ENCODE results near the gene SUGCT.
"Not testable (repeated sequence)": the region's sequence is repeated elsewhere in the genome, so short reads cannot be mapped to it uniquely, and the experiment has no call there.

SUGCT gene

DNA sequence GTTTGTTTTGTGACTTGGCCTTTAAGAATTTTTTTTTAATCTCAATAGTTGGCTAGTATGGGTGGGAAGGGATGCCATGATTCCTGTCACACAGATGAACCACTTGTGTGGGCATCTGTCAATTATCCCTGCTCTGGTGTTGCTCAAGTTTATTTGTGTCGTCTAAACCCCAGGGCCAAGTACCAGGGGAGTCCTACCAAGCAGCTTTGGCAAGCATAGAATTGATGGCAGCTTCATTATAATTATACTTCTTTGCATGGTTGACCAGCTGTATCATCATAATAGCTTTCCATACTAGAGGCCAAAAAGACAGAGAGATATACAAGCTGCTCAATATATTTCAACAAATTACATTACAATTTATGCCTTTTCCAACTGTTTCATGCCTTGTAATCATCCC, 30.4 kb downstream of the SUGCT start:
- no peak overlapping the region for H3K4me3 Mint-ChIP-seq
- no peaks in the 10 kb centered on the region for H3K9me3 Mint-ChIP-seq
- H3K27me3 Mint-ChIP-seq = no peaks in the 10 kb centered on the region
- ATAC-seq = no peak
- H3K4me1 Mint-ChIP-seq = no peaks in the 10 kb centered on the region
- H3K27ac Mint-ChIP-seq = no peak overlapping the region
- no peaks in the 10 kb centered on the region for H3K36me3 Mint-ChIP-seq

DNA sequence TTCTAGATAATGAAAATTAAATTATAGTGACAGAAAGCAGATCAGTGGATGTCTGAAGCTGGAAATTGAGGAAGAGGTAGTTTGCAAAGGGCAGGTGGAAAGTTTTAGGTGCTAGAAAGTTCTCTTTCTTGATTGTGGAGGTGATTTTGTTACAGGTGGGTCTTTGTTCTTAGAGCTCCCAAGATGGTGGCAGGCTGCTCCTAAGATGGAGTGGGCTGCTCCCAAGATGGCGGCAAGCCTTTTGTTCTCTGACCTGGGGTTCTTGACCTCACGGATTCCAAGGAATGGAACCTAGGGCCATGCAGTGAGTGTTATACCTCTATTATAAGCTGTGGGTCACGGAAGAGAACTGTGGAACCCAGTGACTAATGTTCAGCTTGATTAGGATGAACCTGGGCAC, 32.5 kb downstream of the SUGCT start:
- H3K9me3 Mint-ChIP-seq = no peaks in the 10 kb centered on the region
- no peak for ATAC-seq
- no peaks in the 10 kb centered on the region for H3K27me3 Mint-ChIP-seq
- H3K4me3 Mint-ChIP-seq = no peak overlapping the region
- no peaks in the 10 kb centered on the region for H3K36me3 Mint-ChIP-seq
- no peak overlapping the region for H3K27ac Mint-ChIP-seq
- no peaks in the 10 kb centered on the region for H3K4me1 Mint-ChIP-seq

DNA sequence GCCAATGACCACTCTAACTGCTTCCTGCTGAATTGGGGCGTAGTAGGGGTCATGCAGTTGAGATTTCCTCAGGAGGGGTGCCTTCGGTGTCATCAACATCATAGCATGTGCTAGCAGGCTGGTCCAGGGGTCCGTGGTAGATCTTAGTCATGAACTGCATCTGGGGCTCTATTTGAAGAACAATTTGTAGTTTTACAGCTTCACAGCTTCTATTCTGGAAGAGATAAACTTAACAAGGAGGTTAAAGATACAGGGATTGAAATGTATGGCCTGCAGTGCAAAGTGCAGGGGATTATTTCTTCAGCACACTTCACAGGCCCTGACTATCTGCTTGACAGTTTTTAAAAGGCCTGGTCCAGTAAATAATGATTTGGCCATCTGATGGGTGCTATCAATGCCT, 33.5 kb downstream of the SUGCT start:
- not testable (repeated sequence) for H3K27me3 Mint-ChIP-seq, H3K36me3 Mint-ChIP-seq, ATAC-seq, H3K4me3 Mint-ChIP-seq, H3K4me1 Mint-ChIP-seq, H3K27ac Mint-ChIP-seq, H3K9me3 Mint-ChIP-seq

DNA sequence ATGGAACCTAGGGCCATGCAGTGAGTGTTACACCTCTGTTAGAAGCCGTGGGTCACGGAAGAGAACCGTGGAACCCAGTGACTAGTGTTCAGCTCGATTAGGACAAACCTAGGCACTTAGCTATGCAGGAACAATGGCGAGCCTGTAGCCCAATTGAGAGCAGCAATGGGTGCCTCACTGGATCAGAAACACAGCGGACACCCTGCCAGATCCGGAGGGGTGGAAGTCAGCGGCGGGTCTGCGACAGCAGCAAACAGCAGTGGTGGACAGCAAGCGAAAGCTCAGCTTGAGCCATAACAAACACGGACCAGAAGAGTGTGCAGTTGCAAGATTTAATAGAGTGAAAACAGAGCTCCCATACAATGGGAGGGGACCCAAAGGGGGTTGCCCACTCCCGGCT, 38.3 kb downstream of the SUGCT start:
- not testable (repeated sequence) for H3K4me1 Mint-ChIP-seq, H3K9me3 Mint-ChIP-seq, H3K4me3 Mint-ChIP-seq, H3K27me3 Mint-ChIP-seq, H3K27ac Mint-ChIP-seq, ATAC-seq, H3K36me3 Mint-ChIP-seq

DNA sequence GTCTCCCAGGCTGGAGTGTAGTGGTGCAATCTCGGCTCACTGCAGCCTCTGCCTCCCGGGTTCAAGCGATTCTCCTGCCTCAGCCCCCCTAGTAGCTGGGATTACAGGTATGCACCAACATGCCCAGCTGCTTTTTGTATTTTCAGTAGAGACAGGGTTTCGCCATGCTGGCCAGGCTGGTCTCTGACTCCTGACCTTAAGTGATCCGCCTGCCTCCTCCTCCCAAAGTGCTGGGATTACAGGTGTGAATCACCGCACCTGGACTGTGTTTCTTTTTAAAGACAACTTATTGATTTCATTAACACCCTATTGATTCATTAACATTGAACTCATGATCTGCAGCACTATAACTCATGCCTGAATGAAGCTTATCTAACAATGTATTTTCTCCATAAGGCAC, 40.5 kb downstream of the SUGCT start:
- not testable (repeated sequence) for H3K4me3 Mint-ChIP-seq, ATAC-seq, H3K36me3 Mint-ChIP-seq, H3K27ac Mint-ChIP-seq, H3K27me3 Mint-ChIP-seq, H3K9me3 Mint-ChIP-seq, H3K4me1 Mint-ChIP-seq

DNA sequence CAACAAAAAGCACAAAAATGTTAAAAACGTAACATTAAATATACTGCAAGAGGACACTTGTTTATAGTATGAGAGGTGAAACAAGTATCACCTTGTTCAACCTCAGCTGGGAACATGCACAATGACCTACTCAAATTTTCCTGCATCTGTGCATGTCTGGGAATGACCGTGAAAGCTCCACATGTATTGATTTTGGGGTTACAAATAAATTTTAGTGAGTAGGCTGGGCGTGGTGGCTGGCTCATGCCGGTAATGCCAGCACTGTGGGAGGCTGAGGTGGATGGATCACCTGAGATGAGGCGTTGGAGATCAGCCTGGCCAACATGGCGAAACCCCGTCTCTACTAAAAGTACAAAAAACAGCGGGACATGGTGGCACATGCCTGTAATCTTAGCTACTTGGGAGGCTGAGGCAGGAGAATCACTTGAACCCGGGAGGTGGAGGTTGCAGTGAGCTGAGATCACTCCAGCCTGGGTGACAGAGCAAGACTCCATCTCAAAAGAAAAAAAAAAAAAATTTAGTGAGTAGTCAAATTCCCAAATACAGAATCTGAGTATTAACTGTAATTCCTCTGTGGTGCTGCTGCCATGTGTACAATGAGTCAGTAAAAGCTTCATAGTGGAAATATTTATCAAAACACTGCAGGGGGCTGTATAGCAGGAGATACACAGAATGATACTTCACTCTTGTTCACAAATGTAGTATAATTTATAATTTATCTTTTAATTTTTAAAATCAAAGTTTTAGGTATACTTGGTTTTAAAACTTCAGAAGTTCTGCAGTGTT, 41.1 kb downstream of the SUGCT start:
- Mint-ChIP-seq H3K36me3 (no peaks in the 10 kb centered on the region), H3K4me1 (no peaks in the 10 kb centered on the region), H3K4me3 (no peak overlapping the region), H3K27ac (no peak overlapping the region), H3K9me3 (no peaks in the 10 kb centered on the region), H3K27me3 (no peaks in the 10 kb centered on the region)
- ATAC-seq = no peak

DNA sequence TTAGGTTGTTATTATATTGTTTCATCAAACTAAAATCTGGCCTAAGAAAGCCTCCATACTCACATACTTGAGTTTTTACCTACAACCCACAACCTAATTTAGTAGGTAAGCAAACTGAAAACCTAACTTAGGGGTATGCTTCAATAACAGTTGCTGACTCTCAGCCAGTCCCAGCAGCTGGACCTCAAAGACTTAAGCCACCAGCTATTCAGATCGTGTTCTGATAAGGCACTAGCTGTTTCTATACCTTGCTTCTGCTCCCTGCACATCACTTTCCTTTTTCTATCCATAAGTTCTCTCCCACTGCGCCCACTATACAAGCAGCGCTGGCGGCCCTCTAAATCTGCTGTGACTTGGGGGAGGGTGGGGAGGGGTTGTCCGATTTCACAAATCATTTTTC, 42.3 kb downstream of the SUGCT start:
- H3K27ac Mint-ChIP-seq = no peak overlapping the region
- H3K9me3 Mint-ChIP-seq = no peaks in the 10 kb centered on the region
- H3K4me3 Mint-ChIP-seq = no peak overlapping the region
- no peaks in the 10 kb centered on the region for H3K36me3 Mint-ChIP-seq
- no peaks in the 10 kb centered on the region for H3K4me1 Mint-ChIP-seq
- no peak for ATAC-seq
- H3K27me3 Mint-ChIP-seq = no peaks in the 10 kb centered on the region

DNA sequence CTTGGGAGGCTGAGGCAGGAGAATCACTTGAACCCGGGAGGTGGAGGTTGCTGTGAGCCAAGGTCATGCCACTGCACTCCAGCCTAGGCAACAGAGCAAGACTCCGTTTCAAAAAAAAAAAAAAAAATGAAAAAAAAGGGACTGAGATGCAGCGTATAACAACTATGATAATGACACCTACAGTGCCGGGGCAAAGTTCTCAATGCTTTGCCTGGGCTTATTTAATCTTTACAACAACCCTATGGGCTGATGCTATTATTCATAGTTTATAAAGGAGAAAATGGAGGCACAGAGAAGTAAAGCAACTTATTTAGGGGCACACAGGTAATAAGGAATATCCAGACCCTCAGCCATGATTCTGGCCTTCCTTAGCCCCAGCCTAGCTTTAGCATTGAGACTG, 47.6 kb downstream of the SUGCT start:
- no peak for ATAC-seq
- Mint-ChIP-seq H3K27me3 (no peaks in the 10 kb centered on the region), H3K4me3 (no peak overlapping the region), H3K36me3 (no peaks in the 10 kb centered on the region), H3K4me1 (no peaks in the 10 kb centered on the region), H3K9me3 (no peaks in the 10 kb centered on the region), H3K27ac (no peak overlapping the region)

DNA sequence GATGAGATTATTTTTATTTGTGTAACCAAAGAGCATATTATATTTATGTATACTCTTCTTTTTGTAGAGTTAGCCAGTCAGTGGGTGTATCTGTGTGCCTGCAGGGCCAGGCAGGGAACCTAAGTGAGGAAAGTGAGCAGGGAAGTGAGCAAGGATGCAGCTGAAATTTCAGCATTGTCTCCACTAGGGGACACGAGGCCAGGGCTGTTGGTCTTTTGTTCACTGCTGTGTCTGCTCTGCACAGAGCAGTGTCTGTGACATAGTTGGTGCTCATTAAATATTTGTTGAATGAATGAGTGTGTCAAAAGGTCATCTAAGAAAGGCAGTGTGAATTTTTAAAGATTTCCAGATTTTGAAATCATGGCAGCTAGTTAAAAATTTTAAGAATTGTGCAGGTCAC, 51.8 kb downstream of the SUGCT start:
- Mint-ChIP-seq H3K27me3 (no peaks in the 10 kb centered on the region), H3K27ac (no peak overlapping the region), H3K9me3 (no peaks in the 10 kb centered on the region), H3K4me3 (no peak overlapping the region), H3K36me3 (no peaks in the 10 kb centered on the region), H3K4me1 (no peaks in the 10 kb centered on the region)
- no peak for ATAC-seq

DNA sequence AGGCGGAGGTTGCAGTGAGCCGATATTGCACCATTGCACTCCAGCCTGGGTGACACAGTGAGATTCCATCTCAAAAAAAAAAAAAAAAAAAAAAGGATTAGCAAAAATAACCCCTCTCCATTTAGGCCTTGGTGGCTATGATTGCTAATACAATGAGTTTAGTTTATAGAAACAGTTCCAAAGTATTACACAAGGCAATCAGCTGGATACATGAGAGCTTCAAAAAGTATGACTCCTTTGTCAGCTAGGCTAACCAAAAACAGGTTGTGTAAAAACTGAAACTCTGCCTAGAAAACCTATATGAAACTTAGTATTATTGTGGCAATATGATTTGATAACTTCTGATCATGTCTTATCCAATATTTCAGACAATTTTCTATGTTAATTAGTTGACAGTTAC, 57.2 kb downstream of the SUGCT start:
- no peak overlapping the region for H3K4me3 Mint-ChIP-seq
- H3K36me3 Mint-ChIP-seq = no peaks in the 10 kb centered on the region
- no peak for ATAC-seq
- H3K27me3 Mint-ChIP-seq = no peaks in the 10 kb centered on the region
- no peaks in the 10 kb centered on the region for H3K4me1 Mint-ChIP-seq
- no peak overlapping the region for H3K27ac Mint-ChIP-seq
- no peaks in the 10 kb centered on the region for H3K9me3 Mint-ChIP-seq

DNA sequence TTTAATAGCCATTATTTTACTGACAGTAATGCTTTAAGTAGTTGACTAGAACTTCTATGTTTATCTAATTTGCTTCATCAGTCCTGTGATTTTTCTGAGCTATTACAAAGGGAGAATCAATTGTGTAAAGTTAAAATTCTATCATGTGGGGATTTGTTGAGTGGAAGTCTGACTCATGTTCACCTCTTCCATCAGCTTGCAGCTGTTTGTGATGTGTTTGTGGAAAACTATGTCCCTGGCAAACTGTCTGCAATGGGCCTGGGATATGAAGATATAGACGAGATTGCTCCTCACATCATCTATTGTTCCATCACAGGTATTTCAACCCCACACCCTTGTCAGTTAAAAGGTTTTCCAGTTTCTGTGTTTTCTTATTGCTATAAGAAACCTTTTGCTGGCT, 59.9 kb downstream of the SUGCT start:
- no peak overlapping the region for H3K4me3 Mint-ChIP-seq
- no peaks in the 10 kb centered on the region for H3K27me3 Mint-ChIP-seq
- no peak overlapping the region for H3K27ac Mint-ChIP-seq
- H3K4me1 Mint-ChIP-seq = no peaks in the 10 kb centered on the region
- H3K36me3 Mint-ChIP-seq = no peaks in the 10 kb centered on the region
- H3K9me3 Mint-ChIP-seq = no peaks in the 10 kb centered on the region
- ATAC-seq = no peak

DNA sequence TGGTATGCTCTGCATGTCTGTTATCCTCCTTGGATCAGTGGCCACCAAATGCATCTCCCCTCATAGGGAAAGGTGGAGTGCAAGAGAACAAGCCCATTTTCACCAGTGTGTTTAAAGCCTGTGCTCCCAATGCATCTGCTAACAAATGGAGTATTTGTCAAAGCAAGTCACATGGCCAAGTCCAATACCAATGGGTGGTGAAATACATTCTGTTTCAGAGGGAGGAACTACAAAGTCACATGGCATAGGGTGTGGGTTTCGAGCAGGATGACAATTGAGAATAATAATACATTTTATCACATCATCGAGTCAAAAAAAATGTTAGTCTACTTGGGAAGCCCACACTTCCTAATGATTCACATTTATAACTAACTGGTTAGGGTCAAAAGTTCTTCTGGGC, 62.7 kb downstream of the SUGCT start:
- Mint-ChIP-seq H3K4me1 (no peaks in the 10 kb centered on the region), H3K27ac (no peak overlapping the region), H3K9me3 (no peaks in the 10 kb centered on the region), H3K36me3 (no peaks in the 10 kb centered on the region), H3K4me3 (no peak overlapping the region), H3K27me3 (no peaks in the 10 kb centered on the region)
- no peak for ATAC-seq

DNA sequence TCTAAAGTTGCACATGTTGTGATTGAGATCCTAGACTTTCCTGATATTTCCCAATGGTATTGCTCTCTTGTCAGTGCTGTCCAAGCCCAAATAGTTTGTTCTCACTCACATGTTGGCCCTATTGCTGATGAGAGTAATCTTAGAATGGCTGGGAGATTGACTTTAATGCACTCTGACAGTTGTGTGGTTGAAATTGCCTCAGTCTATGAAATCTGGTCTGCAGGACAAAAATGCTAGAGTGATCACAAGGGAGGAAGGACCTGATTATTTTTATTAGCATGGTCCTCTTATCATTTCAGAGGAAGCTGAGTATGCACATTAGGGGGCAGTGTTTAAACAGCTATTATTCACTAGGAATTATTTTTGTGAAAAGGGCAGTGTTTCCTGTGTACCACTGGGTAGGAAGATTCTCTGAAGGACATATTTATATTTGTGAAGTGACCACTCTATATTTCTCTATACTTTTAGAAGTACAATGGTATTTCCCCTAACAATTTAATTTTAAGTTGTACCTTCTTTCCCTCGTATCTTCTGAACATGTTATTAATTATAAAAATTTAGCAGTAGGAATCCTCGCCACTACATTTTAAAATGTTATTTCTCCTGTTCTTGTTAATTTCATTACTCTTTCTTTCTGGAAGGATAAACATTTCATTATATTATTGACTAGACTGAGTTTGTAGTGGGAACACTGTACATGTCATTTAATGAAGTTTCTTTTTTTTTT, 64.4 kb downstream of the SUGCT start:
- Mint-ChIP-seq H3K4me3 (no peak overlapping the region), H3K27ac (no peak overlapping the region), H3K9me3 (no peaks in the 10 kb centered on the region), H3K36me3 (no peaks in the 10 kb centered on the region), H3K4me1 (no peaks in the 10 kb centered on the region), H3K27me3 (no peaks in the 10 kb centered on the region)
- no peak for ATAC-seq

DNA sequence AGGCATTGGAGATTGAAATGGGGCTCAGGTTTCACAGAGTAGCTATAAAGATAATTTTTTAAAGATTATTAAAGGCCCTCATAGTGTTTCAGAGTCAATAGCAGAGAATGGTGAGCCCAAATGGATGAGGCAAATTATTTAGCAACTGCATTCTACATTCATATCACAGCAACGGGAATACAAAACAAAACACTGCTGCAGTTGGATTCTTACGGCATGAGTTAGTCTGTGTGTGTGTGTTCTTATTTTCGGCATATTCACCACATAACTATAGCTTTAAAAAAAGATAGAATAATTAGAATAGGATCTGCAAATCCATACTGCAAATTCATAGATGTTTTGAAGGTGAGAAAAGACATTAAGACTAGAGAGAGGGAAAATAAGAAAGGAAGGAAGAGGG, 66.0 kb downstream of the SUGCT start:
- Mint-ChIP-seq H3K4me1 (no peaks in the 10 kb centered on the region), H3K27ac (no peak overlapping the region), H3K9me3 (no peaks in the 10 kb centered on the region), H3K4me3 (no peak overlapping the region), H3K27me3 (no peaks in the 10 kb centered on the region), H3K36me3 (no peaks in the 10 kb centered on the region)
- ATAC-seq = no peak

DNA sequence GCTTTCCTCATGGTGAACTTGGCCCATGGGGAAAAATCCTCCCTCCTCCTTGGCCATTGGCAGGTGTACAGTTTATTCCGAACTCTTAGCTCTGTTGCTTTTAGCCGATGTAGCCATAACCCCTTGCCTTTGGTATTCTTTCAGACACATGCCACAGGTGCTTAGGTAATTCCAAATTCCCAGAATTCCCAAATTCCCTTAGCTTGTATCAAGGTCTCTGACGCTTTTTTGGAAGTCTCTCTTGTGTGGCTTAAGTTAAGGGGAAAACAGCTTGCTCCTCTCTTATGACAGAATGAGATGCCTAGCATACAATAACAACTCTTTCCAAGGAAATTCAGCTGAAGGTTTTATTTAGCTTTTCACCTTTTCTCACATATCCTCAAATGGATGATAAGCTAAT, 68.0 kb downstream of the SUGCT start:
- Mint-ChIP-seq H3K27me3 (no peaks in the 10 kb centered on the region), H3K27ac (no peak overlapping the region)
- ATAC-seq = no peak

DNA sequence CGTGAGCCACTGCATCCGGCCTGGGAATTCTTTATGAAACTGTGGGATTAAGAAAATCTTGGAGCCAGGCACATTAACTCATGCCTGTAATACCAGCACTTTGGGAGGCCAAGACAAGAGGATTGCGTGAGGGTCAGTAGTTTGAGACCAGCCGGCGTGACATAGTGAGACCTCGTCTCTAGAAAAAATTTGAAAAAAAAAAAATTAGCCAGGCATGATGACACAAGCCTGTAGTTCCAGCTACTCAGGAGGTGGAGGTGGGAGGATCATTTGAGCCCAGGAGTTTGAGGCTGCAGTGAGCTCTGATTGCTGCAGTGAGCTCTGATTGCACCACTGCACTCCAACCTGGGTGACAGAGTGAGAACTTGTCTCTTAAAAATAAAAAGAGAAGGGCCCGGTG, 69.8 kb downstream of the SUGCT start:
- Mint-ChIP-seq H3K4me3 (no peak overlapping the region), H3K36me3 (no peaks in the 10 kb centered on the region), H3K27me3 (no peaks in the 10 kb centered on the region), H3K27ac (no peak overlapping the region), H3K9me3 (no peaks in the 10 kb centered on the region), H3K4me1 (no peaks in the 10 kb centered on the region)
- ATAC-seq = no peak

More for the DNA sequence above, 68.0 kb downstream of the SUGCT start:
- Mint-ChIP-seq H3K9me3 (no peaks in the 10 kb centered on the region), H3K4me1 (no peaks in the 10 kb centered on the region), H3K4me3 (no peak overlapping the region), H3K36me3 (no peaks in the 10 kb centered on the region)
